HCT116 (cell line): ENCODE data around the gene SLC44A1.

Source experiments
- CBX3 ChIP-seq: IDR thresholded peaks from 2 replicates; pipeline ENCODE4 v1.6.1; 2012; ENCODE audit warnings: low read depth
- CTCF ChIP-seq, 3 experiments: fragments of 200-600 bp in 1 of 3; sonication (generic) in 1 of 3; IDR thresholded peaks in 2 of 3; conservative IDR thresholded peaks in 1 of 3; 2 replicates each; pipeline ENCODE4 v1.5.1; 2012 to 2017; ENCODE audit warnings: low read depth in 2 of 3, low read length in 2 of 3, antibody characterized with exemption in 1 of 3, borderline replicate concordance in 1 of 3, control low read depth in 1 of 3, mild to moderate bottlenecking in 1 of 3, mixed read lengths in 1 of 3, mixed run types in 1 of 3, moderate library complexity in 1 of 3; ENCODE audit not compliant: insufficient read depth in 1 of 3
- EZH2 ChIP-seq: fragments of 200-600 bp; sonication (generic); IDR thresholded peaks from 2 replicates; pipeline ENCODE4 v1.6.1; 2017; ENCODE audit warnings: antibody characterized with exemption, mixed run types
- POLR2AphosphoS5 ChIP-seq: IDR thresholded peaks from 2 replicates; pipeline ENCODE4 v1.6.1; 2011; ENCODE audit warnings: mild to moderate bottlenecking, low read depth, low read length, moderate library complexity
- SIN3A ChIP-seq: IDR thresholded peaks from 2 replicates; pipeline ENCODE4 v1.6.1; 2012; ENCODE audit warnings: low read depth
- SRF ChIP-seq: IDR thresholded peaks from 2 replicates; pipeline ENCODE4 v1.6.1; 2012; ENCODE audit warnings: low read depth
- TCF7L2 ChIP-seq: IDR thresholded peaks from 2 replicates; pipeline ENCODE4 v1.7.0; 2011; ENCODE audit warnings: borderline replicate concordance, inconsistent platforms; ENCODE audit not compliant: insufficient read depth, insufficient read length; ENCODE audit errors: extremely low read depth
- TF ChIP-seq, protein P1 (sequence below): IDR thresholded peaks from 2 replicates; pipeline ENCODE4 v1.6.1; 2012

DNA sequence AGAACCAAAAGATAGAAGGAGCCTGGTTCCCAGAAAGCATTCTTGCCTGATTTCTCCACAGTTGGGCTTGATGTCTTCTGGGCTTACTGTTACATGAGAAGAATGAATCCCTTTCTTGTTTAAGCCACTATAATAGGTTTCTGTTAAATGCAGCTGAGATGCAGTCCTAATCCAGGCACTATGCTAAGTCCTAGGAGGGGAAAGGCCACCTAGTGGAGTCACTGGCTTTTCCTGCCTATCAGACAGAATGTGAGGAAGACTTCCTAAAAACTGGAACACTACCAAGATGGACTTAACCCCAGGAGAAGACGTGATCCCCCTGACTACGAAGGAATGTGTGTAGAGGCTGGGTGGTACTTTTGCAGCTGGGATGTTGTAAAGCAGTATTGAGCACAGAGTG is 169.1 kb downstream of the SLC44A1 start:
- peak; percentile 36 to 39 (median 39); a peak in 5 of 6 replicates for TF ChIP-seq CTCF (IDR thresholded peaks at IDR 0.05 in 2 of 3, conservative IDR thresholded peaks at IDR 0.05 in 1 of 3; ENCODE audit: borderline replicate concordance in 1 of 3, insufficient read depth in 1 of 3, low read depth in 2 of 3, low read length in 2 of 3)
- TF ChIP-seq EZH2: no peak
- no peak for TF ChIP-seq POLR2AphosphoS5
- TF ChIP-seq TCF7L2: no peak
- TF ChIP-seq CBX3: no peak
- TF ChIP-seq, protein P1, sequence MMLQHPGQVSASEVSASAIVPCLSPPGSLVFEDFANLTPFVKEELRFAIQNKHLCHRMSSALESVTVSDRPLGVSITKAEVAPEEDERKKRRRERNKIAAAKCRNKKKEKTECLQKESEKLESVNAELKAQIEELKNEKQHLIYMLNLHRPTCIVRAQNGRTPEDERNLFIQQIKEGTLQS: no peak
- no peak for TF ChIP-seq SIN3A
- TF ChIP-seq SRF: no peak
